Measurements from ENCODE around the gene TAP2. TPM values are rescaled to one million over a fixed set of nuclear protein-coding genes. Genes with fewer than 3 reads are reported as not detected.

The TAP2 gene
- total and polyA plus RNA-seq, 10 of the 15 experiments (the other 5 are each of a cell fraction or from before 2014, with no cell fraction given), result 5.3 to 77.2 (median 35.3) TPM

DNA sequence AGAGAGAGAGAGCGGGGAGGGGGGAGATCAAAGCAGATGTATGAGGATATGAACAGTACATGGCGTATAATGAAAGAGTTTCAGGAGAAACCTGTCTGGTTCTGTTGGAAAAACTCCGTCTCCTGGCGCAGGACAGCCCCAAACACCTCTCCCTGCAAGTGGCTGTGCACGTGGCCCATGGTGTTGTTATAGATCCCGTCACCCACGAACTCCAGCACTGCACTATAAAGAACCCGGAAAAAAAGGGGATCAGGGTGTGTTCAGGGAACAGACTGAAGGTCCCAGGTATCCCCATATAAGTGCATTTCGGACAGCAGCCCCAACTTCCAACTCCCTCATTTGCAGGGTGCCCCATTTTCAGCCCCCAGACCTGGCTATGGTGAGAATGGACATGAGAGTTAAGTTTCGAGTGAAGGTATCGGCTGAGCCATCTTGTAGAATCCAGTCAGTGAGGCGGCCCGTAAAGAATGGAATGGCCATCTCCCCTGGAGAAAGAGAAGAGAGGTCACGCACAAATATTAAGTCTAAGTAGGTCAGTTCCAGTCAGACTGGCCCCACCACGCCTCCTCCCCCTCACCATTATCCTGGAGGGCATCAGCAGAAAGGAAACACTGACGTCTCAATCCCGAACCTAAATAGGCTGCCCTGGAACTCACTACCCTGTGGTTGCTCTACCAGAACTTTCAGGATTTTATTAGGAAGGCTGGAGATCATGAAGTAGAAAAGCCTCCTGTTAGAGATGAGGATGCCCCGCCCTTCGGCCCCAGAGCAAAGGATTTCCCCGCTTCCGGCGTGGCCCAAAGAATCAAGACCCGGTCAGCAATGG lies 13.7 kb upstream of the TAP2 start (continued):
- no peak for TF ChIP-seq CHD4 (IDR thresholded peaks at IDR 0.05)
- TF ChIP-seq ZSCAN29 (IDR thresholded peaks at IDR 0.05), result no peak
- TF ChIP-seq CREM (IDR thresholded peaks at IDR 0.05; ENCODE audit: low read depth), result no peak
- no peak for TF ChIP-seq EED (IDR thresholded peaks at IDR 0.05; ENCODE audit: low read depth)
- 0 out of 2 replicates have a peak, but pooled peaks have one; percentile 36 for TF ChIP-seq POLR2AphosphoS5 (IDR thresholded peaks at IDR 0.05; ENCODE audit: low read length)
- peak; percentile 27 to 77; a peak in 2 of 4 replicates for TF ChIP-seq BHLHE40 (IDR thresholded peaks at IDR 0.05; ENCODE audit: borderline replicate concordance in 1 of 2, low read depth in 2 of 2, low read length in 1 of 2)

DNA sequence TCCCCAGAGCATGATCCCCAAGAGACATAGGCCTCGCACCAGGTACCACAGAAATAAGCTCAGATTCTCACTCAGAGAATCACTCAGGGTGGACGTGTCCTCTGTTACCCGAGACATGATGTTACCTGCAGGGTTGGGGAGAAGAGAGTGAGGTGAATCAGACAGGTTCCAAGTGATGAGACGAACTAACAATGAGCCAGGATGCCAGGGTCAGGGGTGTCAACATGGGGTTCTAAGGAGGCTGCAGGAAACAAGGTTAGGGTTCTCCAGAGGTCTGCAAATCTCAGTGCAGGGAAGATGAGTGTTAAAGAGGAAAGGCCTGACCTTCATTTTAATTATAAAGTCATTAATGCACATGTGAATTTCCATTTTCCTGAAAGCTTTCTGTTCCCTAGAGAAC lies 12.5 kb upstream of the TAP2 start:
- Histone ChIP-seq H3K4me3 (peak overlapping the region; percentile 88; the same call in 1 of the 2 replicates), H3K4me1 (ENCODE audit: control insufficient read depth, insufficient read depth, low read length) (peaks cover 50% of the 10 kb centered on the region), H3K4me2 (ENCODE audit: control insufficient read depth, insufficient read depth) (peak overlapping the region; percentile 96), H2AFZ (ENCODE audit: control insufficient read depth, low read depth, low read length) (no peak overlapping the region), H3K9ac (ENCODE audit: control insufficient read depth, insufficient read depth, low read length) (peak overlapping the region; percentile 99), H3K27me3 (replicated peaks in 1 of 2; ENCODE audit: control insufficient read depth in 2 of 2, insufficient read depth in 2 of 2, low read length in 1 of 2) (no peaks in the 10 kb centered on the region), H3K27ac (ENCODE audit: control insufficient read depth, insufficient read depth) (peak overlapping the region; percentile 100; the same call in 1 of the 2 replicates), H3K9me3 (replicated peaks; ENCODE audit: control insufficient read depth, insufficient read depth, low read length) (no peaks in the 10 kb centered on the region), H3K36me3 (ENCODE audit: control insufficient read depth in 2 of 2, insufficient read depth in 2 of 2, low read length in 1 of 2) (peaks cover 7 to 53% of the 10 kb centered on the region in 2 experiments), H3K79me2 (ENCODE audit: control insufficient read depth, insufficient read depth, low read length) (peaks cover 94% of the 10 kb centered on the region), H4K20me1 (ENCODE audit: control insufficient read depth, insufficient read depth) (no peaks in the 10 kb centered on the region; the same call in 1 of the 2 replicates)
- ChIA-PET POLR2A (interaction anchor here (1.0 to 1.8 kb wide), 5 partner anchors 9 to 655 kb away, joined by 3 to 7 read pairs (median 4); partner anchors contain the start of gene TAP2), RAD21 (ENCODE audit: unreplicated experiment) (interaction anchor here (1.1 to 1.2 kb wide), 2 partner anchors 11 to 13 kb away, joined by 3 to 7 read pairs; partner anchors contain the start of gene TAP2), SMC1A (ENCODE audit: uncharacterized antibody, unreplicated experiment) (interaction anchor here (0.9 to 1.9 kb wide), 5 partner anchors 12 to 102 kb away, joined by 3 to 7 read pairs (median 3); partner anchors contain the start of genes HLA-DMA and TAP2), CTCF (interaction anchor here (0.9 to 3.3 kb wide), 5 partner anchors 12 to 108 kb away, joined by 3 to 25 read pairs (median 4); partner anchors contain the start of gene TAP2)
- no peak for FAIRE-seq
- TF ChIP-seq, protein P1, sequence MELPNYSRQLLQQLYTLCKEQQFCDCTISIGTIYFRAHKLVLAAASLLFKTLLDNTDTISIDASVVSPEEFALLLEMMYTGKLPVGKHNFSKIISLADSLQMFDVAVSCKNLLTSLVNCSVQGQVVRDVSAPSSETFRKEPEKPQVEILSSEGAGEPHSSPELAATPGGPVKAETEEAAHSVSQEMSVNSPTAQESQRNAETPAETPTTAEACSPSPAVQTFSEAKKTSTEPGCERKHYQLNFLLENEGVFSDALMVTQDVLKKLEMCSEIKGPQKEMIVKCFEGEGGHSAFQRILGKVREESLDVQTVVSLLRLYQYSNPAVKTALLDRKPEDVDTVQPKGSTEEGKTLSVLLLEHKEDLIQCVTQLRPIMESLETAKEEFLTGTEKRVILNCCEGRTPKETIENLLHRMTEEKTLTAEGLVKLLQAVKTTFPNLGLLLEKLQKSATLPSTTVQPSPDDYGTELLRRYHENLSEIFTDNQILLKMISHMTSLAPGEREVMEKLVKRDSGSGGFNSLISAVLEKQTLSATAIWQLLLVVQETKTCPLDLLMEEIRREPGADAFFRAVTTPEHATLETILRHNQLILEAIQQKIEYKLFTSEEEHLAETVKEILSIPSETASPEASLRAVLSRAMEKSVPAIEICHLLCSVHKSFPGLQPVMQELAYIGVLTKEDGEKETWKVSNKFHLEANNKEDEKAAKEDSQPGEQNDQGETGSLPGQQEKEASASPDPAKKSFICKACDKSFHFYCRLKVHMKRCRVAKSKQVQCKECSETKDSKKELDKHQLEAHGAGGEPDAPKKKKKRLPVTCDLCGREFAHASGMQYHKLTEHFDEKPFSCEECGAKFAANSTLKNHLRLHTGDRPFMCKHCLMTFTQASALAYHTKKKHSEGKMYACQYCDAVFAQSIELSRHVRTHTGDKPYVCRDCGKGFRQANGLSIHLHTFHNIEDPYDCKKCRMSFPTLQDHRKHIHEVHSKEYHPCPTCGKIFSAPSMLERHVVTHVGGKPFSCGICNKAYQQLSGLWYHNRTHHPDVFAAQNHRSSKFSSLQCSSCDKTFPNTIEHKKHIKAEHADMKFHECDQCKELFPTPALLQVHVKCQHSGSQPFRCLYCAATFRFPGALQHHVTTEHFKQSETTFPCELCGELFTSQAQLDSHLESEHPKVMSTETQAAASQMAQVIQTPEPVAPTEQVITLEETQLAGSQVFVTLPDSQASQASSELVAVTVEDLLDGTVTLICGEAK (IDR thresholded peaks at IDR 0.05; ENCODE audit: borderline replicate concordance), result no peak
- no peak for TF ChIP-seq BMI1 (IDR thresholded peaks at IDR 0.05; ENCODE audit: borderline replicate concordance)
- TF ChIP-seq SUPT20H (IDR thresholded peaks at IDR 0.05; ENCODE audit: borderline replicate concordance, control insufficient read depth, low read depth, low read length), result no peak
- TF ChIP-seq, protein P2, sequence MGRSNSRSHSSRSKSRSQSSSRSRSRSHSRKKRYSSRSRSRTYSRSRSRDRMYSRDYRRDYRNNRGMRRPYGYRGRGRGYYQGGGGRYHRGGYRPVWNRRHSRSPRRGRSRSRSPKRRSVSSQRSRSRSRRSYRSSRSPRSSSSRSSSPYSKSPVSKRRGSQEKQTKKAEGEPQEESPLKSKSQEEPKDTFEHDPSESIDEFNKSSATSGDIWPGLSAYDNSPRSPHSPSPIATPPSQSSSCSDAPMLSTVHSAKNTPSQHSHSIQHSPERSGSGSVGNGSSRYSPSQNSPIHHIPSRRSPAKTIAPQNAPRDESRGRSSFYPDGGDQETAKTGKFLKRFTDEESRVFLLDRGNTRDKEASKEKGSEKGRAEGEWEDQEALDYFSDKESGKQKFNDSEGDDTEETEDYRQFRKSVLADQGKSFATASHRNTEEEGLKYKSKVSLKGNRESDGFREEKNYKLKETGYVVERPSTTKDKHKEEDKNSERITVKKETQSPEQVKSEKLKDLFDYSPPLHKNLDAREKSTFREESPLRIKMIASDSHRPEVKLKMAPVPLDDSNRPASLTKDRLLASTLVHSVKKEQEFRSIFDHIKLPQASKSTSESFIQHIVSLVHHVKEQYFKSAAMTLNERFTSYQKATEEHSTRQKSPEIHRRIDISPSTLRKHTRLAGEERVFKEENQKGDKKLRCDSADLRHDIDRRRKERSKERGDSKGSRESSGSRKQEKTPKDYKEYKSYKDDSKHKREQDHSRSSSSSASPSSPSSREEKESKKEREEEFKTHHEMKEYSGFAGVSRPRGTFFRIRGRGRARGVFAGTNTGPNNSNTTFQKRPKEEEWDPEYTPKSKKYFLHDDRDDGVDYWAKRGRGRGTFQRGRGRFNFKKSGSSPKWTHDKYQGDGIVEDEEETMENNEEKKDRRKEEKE (IDR thresholded peaks at IDR 0.05), result no peak
- TF ChIP-seq POLR2AphosphoS5 (IDR thresholded peaks at IDR 0.05; ENCODE audit: low read length), result peak; percentile 68
- TF ChIP-seq, protein P3, sequence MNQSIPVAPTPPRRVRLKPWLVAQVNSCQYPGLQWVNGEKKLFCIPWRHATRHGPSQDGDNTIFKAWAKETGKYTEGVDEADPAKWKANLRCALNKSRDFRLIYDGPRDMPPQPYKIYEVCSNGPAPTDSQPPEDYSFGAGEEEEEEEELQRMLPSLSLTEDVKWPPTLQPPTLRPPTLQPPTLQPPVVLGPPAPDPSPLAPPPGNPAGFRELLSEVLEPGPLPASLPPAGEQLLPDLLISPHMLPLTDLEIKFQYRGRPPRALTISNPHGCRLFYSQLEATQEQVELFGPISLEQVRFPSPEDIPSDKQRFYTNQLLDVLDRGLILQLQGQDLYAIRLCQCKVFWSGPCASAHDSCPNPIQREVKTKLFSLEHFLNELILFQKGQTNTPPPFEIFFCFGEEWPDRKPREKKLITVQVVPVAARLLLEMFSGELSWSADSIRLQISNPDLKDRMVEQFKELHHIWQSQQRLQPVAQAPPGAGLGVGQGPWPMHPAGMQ (IDR thresholded peaks at IDR 0.05; ENCODE audit: borderline replicate concordance), result no peak
- intact Hi-C loops (cut with micrococcal nuclease; ENCODE audit: unreplicated experiment), result loop anchor here (10.0 kb wide), 1 partner anchor 246 kb away; no protein-coding TSS in a partner anchor
- DNase-seq (ENCODE audit: low read depth, low spot score), result no peak
- in situ Hi-C loops (cut with MboI), result no loop called here
- WGBS (ENCODE audit: insufficient coverage, insufficient replicate concordance, low lambda C conversion rate, missing lambda C conversion rate), result 53% methylated on average over 4 of the region's 4 CpGs
- no peak for ATAC-seq
- BruUV-seq (replicated peaks), result no TSS peak

Data from GM12878 (cell line).